GM19455 (cell line): Measurements from ENCODE around the gene COL16A1.

Experiments used
- ATAC-seq: cut with Tn5 transposase; IDR thresholded peaks from one replicate; pipeline ENCODE4 v1.9.1; 2021; ENCODE audit not compliant: unreplicated experiment

The COL16A1 gene

DNA sequence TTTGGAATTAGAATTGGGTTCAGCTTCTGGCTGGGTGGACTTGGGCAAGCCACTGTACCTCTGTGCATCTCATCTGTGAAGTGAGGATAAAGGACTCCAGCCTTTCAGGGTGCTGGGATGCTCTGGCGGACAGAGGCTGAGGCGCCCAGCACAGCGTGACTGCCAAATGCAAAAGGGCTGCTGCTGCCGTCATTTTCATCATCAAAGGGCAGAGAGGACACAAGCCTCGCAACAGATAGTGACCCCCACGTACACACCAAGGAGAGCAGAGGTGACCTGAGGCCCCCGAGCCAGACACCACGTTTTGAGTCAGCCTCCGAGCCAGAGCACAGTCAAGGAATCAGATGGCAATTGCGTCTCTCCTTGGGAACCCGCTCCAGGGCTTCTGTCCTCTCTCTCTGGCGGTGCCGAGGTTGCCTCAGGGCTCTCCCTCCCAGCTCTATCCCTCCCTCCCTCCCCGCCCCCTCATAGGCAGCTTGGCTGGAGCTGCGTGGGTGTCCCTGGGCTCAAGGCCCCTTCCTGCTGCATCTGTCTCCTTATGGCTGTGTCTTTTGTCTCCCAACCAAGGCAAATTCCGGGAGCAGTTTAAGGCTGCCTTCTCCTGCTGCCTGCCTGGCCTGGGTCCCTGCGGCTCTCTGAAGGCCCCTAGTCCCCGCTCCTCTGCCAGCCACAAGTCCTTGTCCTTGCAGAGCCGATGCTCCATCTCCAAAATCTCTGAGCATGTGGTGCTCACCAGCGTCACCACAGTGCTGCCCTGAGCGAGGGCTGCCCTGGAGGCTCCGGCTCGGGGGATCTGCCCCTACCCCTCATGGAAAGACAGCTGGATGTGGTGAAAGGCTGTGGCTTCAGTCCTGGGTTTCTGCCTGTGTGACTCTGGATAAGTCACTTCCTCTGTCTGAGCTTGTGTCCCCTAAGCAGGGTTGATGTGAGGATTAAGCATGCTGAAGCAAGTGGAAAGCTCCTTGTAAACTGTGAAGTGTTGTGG, 77.3 kb downstream of the COL16A1 start:
- no peak for ATAC-seq

DNA sequence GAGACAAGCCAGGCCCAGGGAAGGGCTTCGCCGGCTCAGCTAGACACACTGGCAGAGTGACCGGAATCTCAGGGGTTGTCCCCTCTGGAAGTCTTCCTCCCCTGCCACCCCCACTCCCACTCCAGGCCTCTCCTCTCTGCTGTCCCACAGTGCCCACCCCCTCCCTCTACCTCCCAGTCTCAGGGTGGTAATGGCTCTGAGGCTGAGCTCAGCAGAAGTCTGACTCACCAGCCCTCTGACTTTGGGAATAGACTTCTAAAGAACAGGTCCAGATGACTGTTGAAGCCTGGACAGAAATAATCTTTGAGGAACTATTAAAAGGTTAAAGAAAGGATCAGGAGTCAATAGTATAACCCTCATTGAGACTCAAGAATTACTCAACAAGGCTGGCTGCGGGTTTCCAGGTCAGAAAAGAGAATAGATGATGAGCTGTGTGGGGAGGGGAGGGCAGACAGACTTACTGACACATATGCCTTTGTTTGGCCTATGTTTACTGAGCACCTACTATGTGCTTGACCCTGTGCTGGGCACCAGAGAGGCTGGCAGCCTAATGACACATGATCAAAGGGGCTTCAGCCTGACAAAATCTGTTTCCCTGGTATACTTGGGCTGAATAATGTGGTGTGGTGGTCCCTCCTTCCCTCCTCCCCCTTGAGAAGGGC, 78.1 kb downstream of the COL16A1 start:
- ATAC-seq, result no peak

DNA sequence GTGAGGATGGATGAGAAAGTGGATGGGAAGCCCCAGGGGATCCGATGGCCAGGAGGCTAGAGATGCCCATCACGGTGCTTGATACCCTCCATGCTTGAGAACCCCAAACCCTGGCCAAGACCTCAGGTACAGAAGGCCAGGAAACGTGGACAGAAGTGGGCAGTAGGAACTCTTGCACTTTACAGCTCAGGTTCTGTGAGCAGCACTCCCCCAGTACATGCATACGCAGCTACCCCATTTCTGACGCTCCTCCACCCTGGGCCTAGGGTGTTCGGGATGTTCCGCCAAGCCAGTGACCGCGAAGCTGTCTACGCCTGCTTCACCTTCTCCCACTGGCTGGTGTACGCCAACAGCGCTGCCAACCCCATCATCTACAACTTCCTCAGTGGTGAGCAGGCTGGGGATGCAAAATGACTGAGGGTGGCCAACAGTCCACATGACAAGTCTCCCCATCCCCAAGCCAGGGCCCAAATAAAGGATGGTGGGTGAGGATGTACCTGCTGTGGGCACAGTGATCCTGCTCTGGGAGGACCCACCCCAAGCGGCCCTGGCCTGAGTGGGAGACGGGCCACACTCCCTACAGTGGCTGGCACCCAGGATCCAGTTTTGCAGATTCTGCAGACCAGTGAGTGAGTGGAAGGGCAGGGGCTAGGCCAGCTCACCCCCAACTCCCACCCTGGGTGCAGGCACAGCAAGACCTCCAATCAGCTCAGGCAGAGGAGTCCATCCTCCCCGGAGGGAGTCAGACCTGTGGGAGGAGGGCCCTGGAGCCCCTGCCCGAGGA, 78.9 kb downstream of the COL16A1 start:
- ATAC-seq, result no peak

DNA sequence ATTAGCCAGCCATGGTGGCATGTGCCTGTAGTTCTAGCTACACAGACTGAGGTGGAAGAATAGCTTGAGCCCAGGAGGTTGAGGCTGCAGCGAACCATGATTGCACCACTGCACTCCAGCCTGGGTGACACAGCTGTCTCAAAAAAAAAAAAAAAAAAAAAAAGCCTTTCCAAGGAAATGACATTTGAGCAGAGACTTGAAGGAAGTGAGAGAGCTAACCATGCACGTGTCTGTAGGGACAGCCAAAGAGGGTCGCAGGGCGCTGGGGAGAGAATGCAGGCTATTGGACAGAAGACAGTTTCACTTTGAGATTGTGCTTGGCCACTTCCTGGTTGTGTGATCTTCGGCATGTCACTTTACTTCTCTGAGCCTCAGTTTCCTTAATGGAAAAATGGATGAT, 79.5 kb downstream of the COL16A1 start:
- no peak for ATAC-seq

DNA sequence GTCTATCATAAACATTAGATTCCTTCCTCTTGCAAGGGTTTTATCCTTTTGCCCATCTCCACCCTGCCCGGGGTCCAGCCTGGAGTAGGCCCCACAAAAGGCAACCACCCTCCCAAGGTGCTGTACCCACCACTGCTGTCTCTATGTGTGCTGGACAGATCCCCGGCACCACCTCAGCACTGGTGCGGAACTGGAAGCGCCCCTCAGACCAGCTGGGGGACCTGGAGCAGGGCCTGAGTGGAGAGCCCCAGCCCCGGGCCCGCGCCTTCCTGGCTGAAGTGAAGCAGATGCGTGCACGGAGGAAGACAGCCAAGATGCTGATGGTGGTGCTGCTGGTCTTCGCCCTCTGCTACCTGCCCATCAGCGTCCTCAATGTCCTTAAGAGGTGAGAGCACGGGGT, 80.5 kb downstream of the COL16A1 start:
- no peak for ATAC-seq

DNA sequence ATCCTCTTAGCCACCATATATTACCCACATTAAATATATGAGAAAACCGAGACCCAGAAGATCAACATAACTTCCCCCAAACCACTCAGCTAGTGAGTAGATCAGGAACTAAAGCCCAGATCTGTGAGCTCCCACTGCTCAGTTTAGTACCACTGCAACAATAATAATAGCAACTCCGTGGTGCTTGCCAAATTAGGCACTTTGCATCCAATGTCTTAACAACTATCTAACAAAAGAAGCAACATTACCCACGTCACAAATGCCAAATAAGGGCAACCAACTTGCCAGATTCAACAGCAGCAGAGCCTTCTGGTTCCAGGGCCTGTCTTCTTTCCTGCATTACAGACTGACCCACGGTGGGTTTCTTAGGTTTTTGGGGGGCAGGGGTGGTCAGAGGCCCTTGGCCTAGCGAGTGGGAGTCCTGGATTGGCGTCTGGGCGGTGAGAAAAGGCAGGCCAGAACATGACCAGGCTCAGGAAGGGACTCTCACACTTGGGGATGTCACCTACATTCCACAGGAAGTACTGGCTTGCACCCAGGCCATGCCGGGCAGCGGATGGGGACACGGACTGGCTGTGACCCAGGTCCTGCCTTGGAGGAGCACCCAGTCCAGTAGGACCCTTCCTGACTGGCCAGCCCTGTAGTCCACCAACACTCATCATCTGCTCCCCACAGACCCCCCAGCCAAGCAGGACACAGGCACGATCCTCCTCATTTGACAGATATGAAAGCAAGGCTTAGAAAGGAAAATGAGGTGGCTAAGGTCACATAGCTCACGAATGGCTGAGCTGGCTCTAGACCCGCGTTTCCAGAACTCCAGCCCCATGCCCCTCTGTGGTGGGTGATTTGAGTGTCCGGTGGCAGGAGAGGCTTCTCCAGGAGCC, 81.7 kb downstream of the COL16A1 start:
- ATAC-seq, result no peak

DNA sequence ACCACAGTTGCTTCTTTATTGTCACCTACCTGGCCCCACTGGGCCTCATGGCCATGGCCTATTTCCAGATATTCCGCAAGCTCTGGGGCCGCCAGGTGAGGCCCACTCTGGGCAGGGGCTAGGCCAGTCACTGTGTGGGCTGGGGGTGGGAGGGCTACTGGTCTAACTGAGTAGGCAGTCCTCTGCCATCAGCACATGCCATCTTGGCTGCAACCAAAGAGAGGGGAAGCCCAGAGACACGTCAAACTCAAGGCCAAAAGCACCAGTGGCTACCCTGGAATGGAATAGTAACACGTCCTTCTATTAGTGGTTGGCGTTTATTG, 82.4 kb downstream of the COL16A1 start:
- no peak for ATAC-seq

DNA sequence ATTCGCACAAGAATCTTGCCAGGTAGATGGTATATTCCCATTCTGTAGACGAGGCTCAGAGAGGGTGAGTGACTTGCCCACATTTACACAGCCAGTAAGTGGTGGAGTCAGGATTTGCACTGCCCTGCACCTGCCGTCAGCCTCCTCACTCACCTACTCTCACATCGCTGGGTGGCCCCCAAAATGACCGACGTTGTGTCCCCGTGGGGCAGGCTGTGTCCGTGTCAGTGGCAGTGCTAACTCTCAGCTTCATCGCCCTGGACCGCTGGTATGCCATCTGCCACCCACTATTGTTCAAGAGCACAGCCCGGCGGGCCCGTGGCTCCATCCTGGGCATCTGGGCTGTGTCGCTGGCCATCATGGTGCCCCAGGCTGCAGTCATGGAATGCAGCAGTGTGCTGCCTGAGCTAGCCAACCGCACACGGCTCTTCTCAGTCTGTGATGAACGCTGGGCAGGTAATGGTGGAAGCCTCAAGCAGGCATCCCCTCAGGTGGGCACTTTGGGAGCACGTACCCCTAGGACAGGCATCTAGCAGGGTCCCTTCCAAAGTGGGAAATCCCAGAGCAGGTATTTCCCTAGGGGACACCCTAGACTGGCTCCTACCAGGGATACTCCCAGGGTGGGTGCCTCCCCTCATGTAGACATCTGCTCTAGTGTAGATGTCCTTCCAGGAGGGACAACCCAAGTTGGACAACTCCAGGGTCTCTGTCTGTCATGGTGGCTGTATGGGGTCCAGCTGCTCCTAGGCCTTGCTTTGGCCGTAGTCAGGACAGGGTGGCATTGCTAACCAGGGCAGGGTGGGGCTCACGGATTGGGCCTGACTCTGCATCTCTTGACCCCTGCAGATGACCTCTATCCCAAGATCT, 83.0 kb downstream of the COL16A1 start:
- no peak for ATAC-seq

DNA sequence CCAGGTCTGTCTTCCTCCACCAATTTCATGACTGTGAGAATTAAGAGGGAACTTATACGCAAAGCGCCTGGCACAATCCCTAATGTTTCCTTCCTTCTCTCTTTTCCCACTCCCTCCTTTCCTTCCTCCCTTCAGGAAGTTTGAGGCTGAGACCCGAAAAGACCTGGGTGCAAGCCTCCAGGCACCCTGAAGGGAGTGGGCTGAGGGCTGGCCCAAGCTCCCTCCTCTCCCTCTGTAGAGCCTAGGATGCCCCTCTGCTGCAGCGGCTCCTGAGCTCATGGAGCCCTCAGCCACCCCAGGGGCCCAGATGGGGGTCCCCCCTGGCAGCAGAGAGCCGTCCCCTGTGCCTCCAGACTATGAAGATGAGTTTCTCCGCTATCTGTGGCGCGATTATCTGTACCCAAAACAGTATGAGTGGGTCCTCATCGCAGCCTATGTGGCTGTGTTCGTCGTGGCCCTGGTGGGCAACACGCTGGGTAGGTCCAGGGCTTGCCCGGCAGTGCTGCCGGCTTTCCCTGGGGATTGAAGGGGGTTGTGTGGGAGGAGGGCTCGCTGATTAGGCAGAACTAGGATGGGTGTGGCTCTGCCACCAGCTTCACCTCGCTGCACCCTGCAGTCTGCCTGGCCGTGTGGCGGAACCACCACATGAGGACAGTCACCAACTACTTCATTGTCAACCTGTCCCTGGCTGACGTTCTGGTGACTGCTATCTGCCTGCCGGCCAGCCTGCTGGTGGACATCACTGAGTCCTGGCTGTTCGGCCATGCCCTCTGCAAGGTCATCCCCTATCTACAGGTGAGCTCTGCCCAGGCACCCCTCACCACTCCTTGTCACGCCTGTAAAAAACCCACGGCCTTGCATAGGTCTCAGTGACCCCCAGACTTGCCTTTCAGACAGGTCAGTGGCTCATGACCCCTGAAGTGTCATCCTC, 84.6 kb downstream of the COL16A1 start:
- no peak for ATAC-seq

DNA sequence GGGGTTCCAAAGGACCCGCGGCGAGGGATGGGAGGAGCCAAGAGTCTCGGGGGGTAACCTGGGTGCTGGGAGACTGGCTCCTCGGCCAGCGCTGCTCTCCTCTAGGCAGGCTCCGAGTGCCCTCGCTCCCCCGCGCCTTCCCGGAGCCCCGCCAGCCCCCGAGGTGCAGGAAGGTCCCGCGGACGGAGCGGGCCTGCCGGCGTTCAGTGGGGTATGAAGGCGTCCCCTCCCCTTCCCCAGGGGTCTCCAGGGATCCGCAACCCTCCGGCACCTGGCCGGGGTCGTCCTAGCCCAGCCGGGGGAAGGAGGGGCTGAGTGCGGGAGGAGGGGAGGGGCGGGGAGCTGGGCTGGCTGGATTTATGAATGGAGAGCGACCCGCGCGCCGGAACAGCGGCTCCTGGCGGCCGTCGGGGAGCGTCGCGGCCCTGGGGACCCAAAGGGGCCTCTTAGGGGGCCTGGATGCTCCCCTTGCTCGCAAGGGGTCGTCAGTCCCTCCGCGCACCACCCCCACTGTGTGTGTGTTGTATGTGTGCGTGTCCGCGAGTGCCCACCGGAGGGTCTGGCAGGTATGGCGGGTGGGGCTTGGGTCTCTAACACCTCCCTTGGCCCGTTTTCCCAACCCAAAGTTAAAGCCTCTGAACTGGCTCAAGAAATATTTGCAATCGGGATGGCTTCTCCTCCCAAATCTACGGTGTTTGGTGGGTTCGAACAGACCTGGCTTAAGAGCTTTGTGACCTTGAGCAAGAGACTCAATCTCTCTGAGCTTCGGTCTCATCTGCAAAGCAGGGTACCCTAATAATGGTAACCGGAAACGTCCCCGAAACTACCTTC, 85.7 kb downstream of the COL16A1 start:
- ATAC-seq, result no peak

DNA sequence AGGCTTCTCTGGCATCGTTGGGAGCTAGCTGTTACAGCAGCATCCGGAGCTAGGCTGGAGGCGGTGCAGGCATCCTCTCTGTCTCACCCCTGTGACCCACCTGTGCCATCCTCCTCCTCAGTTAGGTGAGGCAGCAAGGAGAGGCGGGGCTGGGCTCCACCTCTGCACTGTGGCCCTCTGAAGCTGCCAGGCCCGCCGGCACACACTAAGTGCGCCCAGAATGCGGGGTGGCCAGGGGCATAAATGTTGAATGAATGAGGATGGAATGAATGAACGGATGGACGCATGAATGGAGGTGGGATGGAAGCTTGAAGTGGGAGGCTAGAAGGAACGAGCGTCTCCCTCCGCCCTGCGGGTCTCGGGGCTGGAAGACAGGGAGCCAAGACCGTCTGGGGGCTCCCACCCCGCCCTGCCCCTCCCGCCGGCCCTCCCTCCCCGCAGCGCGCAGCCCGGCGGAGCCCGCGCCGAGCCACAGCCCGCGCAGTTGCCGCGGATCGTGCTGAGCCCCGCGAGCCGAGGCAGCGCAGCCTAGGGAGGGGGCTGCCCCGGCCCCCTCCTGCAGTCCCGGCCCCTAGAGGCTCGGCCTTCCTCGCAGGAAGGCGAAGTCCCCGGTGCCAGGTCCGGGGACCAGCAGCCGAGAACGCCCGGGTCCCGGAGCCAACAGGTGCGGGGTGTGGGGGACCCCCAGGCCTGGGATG, 86.5 kb downstream of the COL16A1 start, which contains the start of gene HCRTR1:
TSS of gene HCRTR1 (plus strand) at position 472 of the 698 bp plus-strand sequence. CDS start 1,504 bp downstream, outside the sequence.
- no peak for ATAC-seq

DNA sequence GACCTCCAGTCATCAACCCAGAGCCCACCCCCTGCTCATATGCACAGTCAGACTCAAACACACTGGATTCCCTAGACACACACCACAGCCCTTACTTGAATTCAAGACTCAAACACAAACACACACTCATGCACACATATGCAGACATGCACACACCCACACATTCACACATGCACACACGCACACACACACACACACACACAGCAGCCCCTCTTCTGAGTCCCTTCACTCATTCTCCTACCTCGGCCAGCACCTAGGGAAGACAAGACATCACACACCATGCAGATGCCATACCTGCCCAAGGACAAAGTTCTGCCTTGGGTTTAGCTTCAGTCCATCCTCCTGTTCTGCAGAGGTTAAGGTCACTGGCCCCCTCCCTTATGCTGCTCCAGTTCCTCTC, 87.9 kb downstream of the COL16A1 start:
- no peak for ATAC-seq

DNA sequence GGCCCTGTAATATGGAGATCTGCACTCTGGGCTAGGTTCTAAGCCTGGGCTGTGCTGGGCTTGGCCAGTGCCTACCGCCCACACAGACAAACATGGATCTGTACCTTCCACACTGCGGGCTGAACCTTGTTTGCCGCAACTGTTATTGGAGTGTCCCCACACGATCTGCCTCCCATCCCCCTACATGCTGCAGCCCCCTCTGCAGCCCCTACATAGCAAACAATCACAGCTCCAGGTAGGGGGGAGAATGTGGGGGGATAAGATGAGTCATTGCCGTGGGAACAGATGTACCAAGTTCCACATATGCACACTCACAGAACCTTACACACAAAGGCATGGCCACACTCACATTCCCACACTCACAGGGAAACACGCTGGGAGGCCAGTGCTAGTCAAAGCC, 88.4 kb downstream of the COL16A1 start:
- no peak for ATAC-seq

DNA sequence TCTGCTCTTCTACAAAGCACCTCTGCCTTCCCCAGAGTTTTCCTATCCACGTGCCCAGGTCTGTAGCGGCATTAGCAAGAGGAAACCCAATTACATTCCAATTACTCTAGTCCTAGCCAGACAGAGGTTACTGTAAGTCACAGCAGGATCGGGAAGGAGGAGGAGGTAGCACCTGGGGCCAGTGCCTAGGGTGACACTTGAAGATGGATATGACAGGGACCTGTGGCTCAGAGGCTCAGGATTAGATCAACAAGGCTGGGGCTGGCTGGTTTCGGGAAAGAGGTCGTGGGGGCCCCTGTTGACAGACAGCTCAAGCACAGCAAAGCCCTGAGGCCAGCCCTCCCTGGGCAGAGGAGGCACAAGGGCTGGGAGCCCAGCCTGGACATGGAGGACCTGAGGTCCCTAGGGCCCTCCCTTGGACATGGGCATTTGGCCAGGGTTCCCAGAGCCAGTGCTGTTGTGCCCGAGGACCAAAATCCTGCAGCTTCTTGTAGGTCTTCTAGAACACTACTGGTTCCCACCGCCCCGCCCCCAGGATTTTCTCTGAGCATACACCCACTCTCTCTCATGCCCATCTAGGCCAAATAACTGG, 89.3 kb downstream of the COL16A1 start:
- ATAC-seq, result no peak

DNA sequence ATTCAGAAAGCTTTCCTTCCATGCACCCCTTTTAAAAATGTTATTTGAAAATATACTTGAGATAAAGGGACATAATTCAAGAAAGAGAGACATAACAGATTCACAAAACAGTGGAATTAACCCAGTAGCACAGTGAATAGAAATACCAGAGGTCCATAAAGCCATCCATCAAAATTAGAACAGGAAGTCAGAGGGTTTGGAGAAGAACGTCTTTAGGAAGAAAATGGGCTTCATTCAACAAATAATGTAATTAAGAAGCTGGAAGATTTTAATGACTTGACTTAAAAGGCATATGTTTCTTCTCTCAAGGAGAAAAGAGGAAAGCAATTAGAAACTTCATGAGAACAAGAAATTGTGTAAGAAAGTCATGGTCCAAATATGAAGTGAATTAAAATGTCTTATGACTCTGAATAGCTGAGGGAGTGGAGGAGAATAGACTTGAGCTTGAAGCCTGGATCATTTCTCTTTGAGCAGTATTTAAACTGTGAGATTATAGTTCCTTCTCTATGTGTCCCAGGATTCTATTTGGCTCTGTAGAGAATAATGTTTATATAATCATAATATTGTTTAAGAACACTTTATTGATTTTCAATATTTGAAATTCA, 94.2 kb downstream of the COL16A1 start:
- no peak for ATAC-seq

DNA sequence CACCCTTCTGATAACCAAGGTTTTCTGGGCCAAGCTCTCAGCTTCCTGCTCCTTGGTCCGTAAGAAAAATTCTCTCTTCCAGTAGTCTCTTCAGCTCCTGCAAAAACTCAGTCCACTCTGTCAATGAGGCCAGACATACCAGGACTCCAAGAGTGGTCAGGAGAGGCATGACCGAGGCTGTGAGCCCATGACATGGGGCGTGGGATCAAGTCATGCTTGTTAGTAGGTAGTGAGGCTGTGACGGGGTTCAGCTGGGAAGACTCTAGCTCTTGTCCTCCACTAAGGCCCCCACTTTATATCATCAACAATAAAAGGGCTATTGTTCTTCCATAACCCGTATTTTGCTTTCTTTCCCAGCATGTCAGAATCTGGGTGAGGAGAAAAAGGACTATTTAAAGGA, 96.5 kb downstream of the COL16A1 start:
- ATAC-seq, result no peak
